ENCODE data around the gene NECAB3. TPM values are rescaled to one million over a fixed set of nuclear protein-coding genes. Genes with fewer than 3 reads are reported as not detected.

NECAB3 gene
- total RNA-seq, 3 donors from 2014 or later (not counting 1 experiment from before 2014, with no cell fraction given) = 9.7 to 18.1 (median 13.4) TPM

- Histone ChIP-seq H3K4me3 (ENCODE audit: low read length) (no peak overlapping the region), H3K4me1 (ENCODE audit: control insufficient read depth, insufficient read depth, low read length) (no peaks in the 10 kb centered on the region), H3K36me3 (ENCODE audit: control insufficient read depth, insufficient read depth, low read length) (peaks cover 35% of the 10 kb centered on the region), H3K27me3 (ENCODE audit: control insufficient read depth, insufficient read depth, low read length) (no peaks in the 10 kb centered on the region), H3K9me3 (ENCODE audit: control insufficient read depth, insufficient read depth, low read length) (no peaks in the 10 kb centered on the region), H3K27ac (ENCODE audit: low read length) (no peak overlapping the region)
- Mint-ChIP-seq H3K9me3 (no peaks in the 10 kb centered on the region), H3K4me3 (no peak overlapping the region), H3K27me3 (ENCODE audit: low read depth in 2 of 2) (no peaks in the 10 kb centered on the region), H3K4me1 (peaks cover 0 to 11% of the 10 kb centered on the region in 2 donors), H3K27ac (no peak overlapping the region), H3K36me3 (peaks cover 8% of the 10 kb centered on the region)
- WGBS (ENCODE audit: insufficient coverage) = 100% methylated on average over 2 of the region's 2 CpGs
- DNase-seq (no peak), ATAC-seq (no peak)
- no peak for TF ChIP-seq CTCF (IDR thresholded peaks at IDR 0.05)
- intact Hi-C loops (cut with micrococcal nuclease) = no loop called here
These were observed 35.2 kb upstream of the NECAB3 start for GRCh38 chr20:33709398-33709797.

GRCh38 chr20:33707668-33708067 lies 33.4 kb upstream of the NECAB3 start:
- Mint-ChIP-seq H3K9me3 (no peaks in the 10 kb centered on the region), H3K4me3 (no peak overlapping the region), H3K36me3 (peaks cover 8% of the 10 kb centered on the region), H3K27me3 (ENCODE audit: low read depth in 2 of 2) (no peaks in the 10 kb centered on the region), H3K27ac (no peak overlapping the region), H3K4me1 (peaks cover 0 to 11% of the 10 kb centered on the region in 2 donors)
- Histone ChIP-seq H3K4me3 (ENCODE audit: low read length) (no peak overlapping the region), H3K9me3 (ENCODE audit: control insufficient read depth, insufficient read depth, low read length) (no peaks in the 10 kb centered on the region), H3K27me3 (ENCODE audit: control insufficient read depth, insufficient read depth, low read length) (no peaks in the 10 kb centered on the region), H3K36me3 (ENCODE audit: control insufficient read depth, insufficient read depth, low read length) (peaks cover 22% of the 10 kb centered on the region), H3K4me1 (ENCODE audit: control insufficient read depth, insufficient read depth, low read length) (no peaks in the 10 kb centered on the region), H3K27ac (ENCODE audit: low read length) (no peak overlapping the region)
- ATAC-seq (no peak), DNase-seq (no peak)
- intact Hi-C loops (cut with micrococcal nuclease) = no loop called here
- WGBS (ENCODE audit: insufficient coverage) = 97% methylated on average over 11 of the region's 11 CpGs
- TF ChIP-seq CTCF (IDR thresholded peaks at IDR 0.05) = no peak

DNA sequence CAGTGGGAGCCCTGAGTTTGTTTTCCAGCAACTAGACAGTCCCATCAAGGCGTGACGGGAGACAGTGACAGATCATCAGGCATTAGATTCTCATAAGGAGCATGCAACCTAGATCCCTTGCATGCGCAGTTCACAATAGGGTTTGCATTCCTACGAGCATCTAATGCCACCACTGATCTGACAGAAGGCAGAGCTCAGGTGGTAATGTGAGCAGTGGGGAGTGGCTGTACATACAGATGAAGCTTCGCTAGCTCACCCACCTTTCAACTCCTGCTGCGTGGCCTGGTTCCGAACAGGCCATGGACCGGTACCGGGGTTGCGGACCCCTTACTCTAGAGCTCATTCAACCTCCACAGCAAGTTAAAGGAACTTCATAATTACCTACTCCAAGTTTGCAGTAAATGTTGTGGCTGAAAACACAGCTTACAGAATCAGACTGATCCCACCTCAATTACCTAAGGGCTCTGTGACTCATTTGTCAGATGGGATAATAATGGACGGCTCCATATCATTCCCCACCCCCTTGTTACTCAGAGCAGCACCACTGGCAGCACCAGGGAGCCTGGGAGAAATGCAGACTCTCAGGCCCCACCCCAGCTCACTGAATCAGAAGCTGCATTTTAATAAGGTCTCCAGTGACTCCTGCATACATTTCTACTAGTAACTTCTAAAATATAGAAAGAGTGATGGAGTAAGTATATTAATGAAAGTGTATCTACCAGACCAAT lies 30.1 kb upstream of the NECAB3 start:
- H3K9me3 ChIP-seq (ENCODE audit: control insufficient read depth, insufficient read depth, low read length) = no peaks in the 10 kb centered on the region
- TF ChIP-seq CTCF (IDR thresholded peaks at IDR 0.05) = no peak
- Mint-ChIP-seq H3K36me3 (no peaks in the 10 kb centered on the region), H3K4me1 (no peaks in the 10 kb centered on the region), H3K9me3 (no peaks in the 10 kb centered on the region), H3K4me3 (no peak overlapping the region), H3K27ac (no peak overlapping the region), H3K27me3 (ENCODE audit: low read depth in 2 of 2) (no peaks in the 10 kb centered on the region)
- ATAC-seq (no peak), DNase-seq (no peak)
- no peak overlapping the region for H3K27ac ChIP-seq (ENCODE audit: low read length)
- no peak overlapping the region for H3K4me3 ChIP-seq (ENCODE audit: low read length)
- peaks cover 6% of the 10 kb centered on the region for H3K36me3 ChIP-seq (ENCODE audit: control insufficient read depth, insufficient read depth, low read length)
- no peaks in the 10 kb centered on the region for H3K27me3 ChIP-seq (ENCODE audit: control insufficient read depth, insufficient read depth, low read length)
- H3K4me1 ChIP-seq (ENCODE audit: control insufficient read depth, insufficient read depth, low read length) = no peaks in the 10 kb centered on the region
- 97% methylated on average over 11 of the region's 11 CpGs for WGBS (ENCODE audit: insufficient coverage)
- intact Hi-C loops (cut with micrococcal nuclease) = no loop called here
